ENCODE data around the gene CAMKK1. TPM values are rescaled to one million over a fixed set of nuclear protein-coding genes. Genes with fewer than 3 reads are reported as not detected.

The CAMKK1 gene
- 6.0 TPM for polyA plus RNA-seq (2013, experiment 1 of 2; ENCODE audit: insufficient read length)
- polyA plus RNA-seq (2013, experiment 2 of 2; ENCODE audit: insufficient read length) = 5.6 TPM

- peak; percentile 87 for DNase-seq
These were observed at the start of gene CAMKK1 for GRCh38 chr17:3893003-3893719. Gene CAMKK1, minus strand, starts transcription at chr17:3893053. Its CDS starts 7,366 bp downstream, at chr17:3885687.

- no peak for DNase-seq
These were observed 48.3 kb upstream of the CAMKK1 start for GRCh38 chr17:3940965-3941698.

- DNase-seq = no peak
These were observed 44.5 kb upstream of the CAMKK1 start for GRCh38 chr17:3937359-3937758.

GRCh38 chr17:3935825-3936355, 43.0 kb upstream of the CAMKK1 start:
- peak; percentile 22 for DNase-seq

- peak; percentile 64 for DNase-seq
These were observed 42.3 kb upstream of the CAMKK1 start for GRCh38 chr17:3935140-3935542.

GRCh38 chr17:3929764-3930163, 36.9 kb upstream of the CAMKK1 start:
- no peak for DNase-seq

GRCh38 chr17:3929181-3929580, 36.3 kb upstream of the CAMKK1 start:
- no peak for DNase-seq

GRCh38 chr17:3928406-3928805, 35.6 kb upstream of the CAMKK1 start:
- no peak for DNase-seq

- DNase-seq = no peak
These were observed 34.9 kb upstream of the CAMKK1 start for GRCh38 chr17:3927628-3928340.

GRCh38 chr17:3926860-3927627, 34.2 kb upstream of the CAMKK1 start:
- no peak for DNase-seq

- no peak for DNase-seq
These were observed 33.0 kb upstream of the CAMKK1 start for GRCh38 chr17:3925684-3926485.

GRCh38 chr17:3924512-3925350, 31.9 kb upstream of the CAMKK1 start:
- no peak for DNase-seq

- no peak for DNase-seq
These were observed 30.8 kb upstream of the CAMKK1 start for GRCh38 chr17:3923466-3924190.

- no peak for DNase-seq
These were observed 29.9 kb upstream of the CAMKK1 start for GRCh38 chr17:3922765-3923164.

GRCh38 chr17:3921502-3922319, 28.9 kb upstream of the CAMKK1 start:
- DNase-seq = no peak

- DNase-seq = no peak
These were observed 28.2 kb upstream of the CAMKK1 start for GRCh38 chr17:3921006-3921405.

GRCh38 chr17:3919123-3919624, 26.3 kb upstream of the CAMKK1 start:
- no peak for DNase-seq

- no peak for DNase-seq
These were observed 25.7 kb upstream of the CAMKK1 start for GRCh38 chr17:3918372-3919122.

Measured in fibroblast of skin of scalp (primary cell).